HepG2 (cell line): ENCODE data around the gene CFAP300. TPM values are rescaled to one million over a fixed set of nuclear protein-coding genes. Genes with fewer than 3 reads are reported as not detected.

Experiments used
- AGO2 ChIP-seq: fragments of 200-400 bp; formaldehyde crosslinking; optimal IDR thresholded peaks from 2 replicates; pipeline ENCODE3; 2017; ENCODE audit warnings: mild to moderate bottlenecking, low read depth, low read length, moderate library complexity
- GTF3A ChIP-seq: sonication (generic); formaldehyde crosslinking; conservative IDR thresholded peaks from 2 replicates; pipeline ENCODE4 v1.4.0; 2020; ENCODE audit warnings: mild to moderate bottlenecking, missing genetic modification reagents
- KDM2A ChIP-seq: sonication (generic); formaldehyde crosslinking; IDR thresholded peaks from 2 replicates; pipeline ENCODE4 v1.4.0; 2020; ENCODE audit warnings: low read depth, missing genetic modification reagents, borderline replicate concordance
- MLLT10 ChIP-seq: sonication (generic); formaldehyde crosslinking; IDR thresholded peaks from 2 replicates; pipeline ENCODE4 v1.4.0; 2020; ENCODE audit warnings: missing genetic modification reagents
- SMYD3 ChIP-seq: sonication (generic); formaldehyde crosslinking; IDR thresholded peaks from 2 replicates; pipeline ENCODE4 v1.8.1; 2023; ENCODE audit warnings: mild to moderate bottlenecking, missing genetic modification reagents
- YY1 ChIP-seq: IDR thresholded peaks from 2 replicates; pipeline ENCODE4 v1.6.1; 2011; ENCODE audit warnings: low read length, low read depth, moderate library complexity, mild to moderate bottlenecking; ENCODE audit not compliant: insufficient read depth, insufficient replicate concordance
- ZBTB3 ChIP-seq: sonication (generic); formaldehyde crosslinking; IDR thresholded peaks from 2 replicates; pipeline ENCODE4 v1.4.0; 2020; ENCODE audit warnings: low read depth, mild to moderate bottlenecking, moderate library complexity, missing genetic modification reagents, borderline replicate concordance
- ZNF143 ChIP-seq: sonication (generic); formaldehyde crosslinking; IDR thresholded peaks from 2 replicates; pipeline ENCODE4 v1.4.0; 2020; ENCODE audit warnings: missing genetic modification reagents
- ZNF44 ChIP-seq: sonication (generic); formaldehyde crosslinking; IDR thresholded peaks from 2 replicates; pipeline ENCODE4 v1.5.1; 2020; ENCODE audit warnings: mild to moderate bottlenecking, missing genetic modification reagents
- ZNF788 ChIP-seq: sonication (generic); formaldehyde crosslinking; IDR thresholded peaks from 2 replicates; pipeline ENCODE4 v1.5.0; 2020; ENCODE audit warnings: mild to moderate bottlenecking, missing genetic modification reagents, borderline replicate concordance
- ZNF883 ChIP-seq: sonication (generic); formaldehyde crosslinking; IDR thresholded peaks from 2 replicates; pipeline ENCODE4 v1.5.1; 2020; ENCODE audit warnings: mild to moderate bottlenecking, missing genetic modification reagents; ENCODE audit errors: not compliant biosample characterization
- polyA plus RNA-seq, 8 experiments: library from polyadenylated mRNA; depleted of rRNA in 3 of 8; stranded (reverse) in 7 of 8; unstranded in 1 of 8; fragments of >200 nt; fragmentation: Illumina TruSeq in 4 of 8; extraction: Trizol in 4 of 8; gene quantifications; 2 replicates each; pipeline versions ENCODE4 v1.2.1 to v1.2.3, GENCODE V29; 2011 to 2016; ENCODE audit warnings: low read depth in 4 of 8, missing spikeins in 1 of 8, mixed read lengths in 1 of 8; ENCODE audit not compliant: insufficient read depth in 1 of 8
- total RNA-seq, 5 experiments: library from RNA; depleted of rRNA; stranded (reverse); fragments of >200 nt; fragmentation: Illumina TruSeq; extraction: Trizol; gene quantifications; 2 replicates each; pipeline ENCODE4 v1.2.3, GENCODE V29; 2016; ENCODE audit warnings: low read depth in 1 of 5
- TF ChIP-seq, protein P1 (sequence below): sonication (generic); formaldehyde crosslinking; IDR thresholded peaks from 2 replicates; pipeline ENCODE4 v1.5.0; 2020; ENCODE audit warnings: mild to moderate bottlenecking, missing genetic modification reagents, borderline replicate concordance
- TF ChIP-seq, protein P2 (sequence below): sonication (generic); formaldehyde crosslinking; IDR thresholded peaks from 2 replicates; pipeline ENCODE4 v1.5.0; 2020; ENCODE audit warnings: missing genetic modification reagents
- TF ChIP-seq, protein P3 (sequence below): sonication (generic); formaldehyde crosslinking; IDR thresholded peaks from 2 replicates; pipeline ENCODE4 v1.4.0; 2020; ENCODE audit warnings: mild to moderate bottlenecking, missing genetic modification reagents
- TF ChIP-seq, protein P4 (sequence below): sonication (generic); formaldehyde crosslinking; IDR thresholded peaks from 2 replicates; pipeline ENCODE4 v1.8.0; 2022; ENCODE audit warnings: mild to moderate bottlenecking, missing genetic modification reagents, moderate library complexity

The CFAP300 gene
- total and polyA plus RNA-seq, 2 of the 13 experiments (the other 11 are each of a cell fraction or from before 2014, with no cell fraction given), result not detected

DNA sequence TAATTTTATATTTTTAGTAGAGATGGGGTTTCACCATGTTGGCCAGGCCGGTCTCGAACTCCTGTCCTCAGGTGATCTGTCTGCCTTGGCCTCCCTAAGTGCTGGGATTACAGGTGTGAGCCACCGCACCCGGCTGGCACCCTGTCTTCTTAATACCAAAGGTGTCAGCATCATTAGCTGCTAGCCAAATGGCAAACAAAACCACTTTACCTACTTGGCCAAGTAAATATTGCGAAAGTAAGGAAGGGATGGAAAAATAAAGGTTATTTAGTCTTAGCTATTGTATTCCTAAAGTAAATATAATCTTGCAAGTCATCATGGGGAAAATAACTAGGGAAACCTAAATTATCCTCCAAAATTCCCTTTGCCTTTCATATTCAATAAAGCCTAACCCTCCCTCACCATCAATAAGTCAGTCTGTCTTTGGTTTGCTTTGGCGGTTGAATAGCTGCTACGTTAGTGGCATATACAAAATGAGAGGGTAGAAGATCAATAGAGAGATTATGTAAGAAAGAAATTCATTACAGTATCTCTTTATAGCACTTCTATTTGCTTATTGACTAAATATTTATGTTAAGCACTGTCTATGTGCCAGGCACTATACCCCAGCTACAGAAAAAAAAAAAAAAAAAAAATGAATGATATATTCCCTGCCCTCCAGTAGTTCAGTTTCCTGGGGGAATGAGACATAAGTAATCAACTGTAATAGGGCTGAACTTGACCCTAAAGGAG, 40.2 kb upstream of the CFAP300 start (continued):
- TF ChIP-seq, protein P1, sequence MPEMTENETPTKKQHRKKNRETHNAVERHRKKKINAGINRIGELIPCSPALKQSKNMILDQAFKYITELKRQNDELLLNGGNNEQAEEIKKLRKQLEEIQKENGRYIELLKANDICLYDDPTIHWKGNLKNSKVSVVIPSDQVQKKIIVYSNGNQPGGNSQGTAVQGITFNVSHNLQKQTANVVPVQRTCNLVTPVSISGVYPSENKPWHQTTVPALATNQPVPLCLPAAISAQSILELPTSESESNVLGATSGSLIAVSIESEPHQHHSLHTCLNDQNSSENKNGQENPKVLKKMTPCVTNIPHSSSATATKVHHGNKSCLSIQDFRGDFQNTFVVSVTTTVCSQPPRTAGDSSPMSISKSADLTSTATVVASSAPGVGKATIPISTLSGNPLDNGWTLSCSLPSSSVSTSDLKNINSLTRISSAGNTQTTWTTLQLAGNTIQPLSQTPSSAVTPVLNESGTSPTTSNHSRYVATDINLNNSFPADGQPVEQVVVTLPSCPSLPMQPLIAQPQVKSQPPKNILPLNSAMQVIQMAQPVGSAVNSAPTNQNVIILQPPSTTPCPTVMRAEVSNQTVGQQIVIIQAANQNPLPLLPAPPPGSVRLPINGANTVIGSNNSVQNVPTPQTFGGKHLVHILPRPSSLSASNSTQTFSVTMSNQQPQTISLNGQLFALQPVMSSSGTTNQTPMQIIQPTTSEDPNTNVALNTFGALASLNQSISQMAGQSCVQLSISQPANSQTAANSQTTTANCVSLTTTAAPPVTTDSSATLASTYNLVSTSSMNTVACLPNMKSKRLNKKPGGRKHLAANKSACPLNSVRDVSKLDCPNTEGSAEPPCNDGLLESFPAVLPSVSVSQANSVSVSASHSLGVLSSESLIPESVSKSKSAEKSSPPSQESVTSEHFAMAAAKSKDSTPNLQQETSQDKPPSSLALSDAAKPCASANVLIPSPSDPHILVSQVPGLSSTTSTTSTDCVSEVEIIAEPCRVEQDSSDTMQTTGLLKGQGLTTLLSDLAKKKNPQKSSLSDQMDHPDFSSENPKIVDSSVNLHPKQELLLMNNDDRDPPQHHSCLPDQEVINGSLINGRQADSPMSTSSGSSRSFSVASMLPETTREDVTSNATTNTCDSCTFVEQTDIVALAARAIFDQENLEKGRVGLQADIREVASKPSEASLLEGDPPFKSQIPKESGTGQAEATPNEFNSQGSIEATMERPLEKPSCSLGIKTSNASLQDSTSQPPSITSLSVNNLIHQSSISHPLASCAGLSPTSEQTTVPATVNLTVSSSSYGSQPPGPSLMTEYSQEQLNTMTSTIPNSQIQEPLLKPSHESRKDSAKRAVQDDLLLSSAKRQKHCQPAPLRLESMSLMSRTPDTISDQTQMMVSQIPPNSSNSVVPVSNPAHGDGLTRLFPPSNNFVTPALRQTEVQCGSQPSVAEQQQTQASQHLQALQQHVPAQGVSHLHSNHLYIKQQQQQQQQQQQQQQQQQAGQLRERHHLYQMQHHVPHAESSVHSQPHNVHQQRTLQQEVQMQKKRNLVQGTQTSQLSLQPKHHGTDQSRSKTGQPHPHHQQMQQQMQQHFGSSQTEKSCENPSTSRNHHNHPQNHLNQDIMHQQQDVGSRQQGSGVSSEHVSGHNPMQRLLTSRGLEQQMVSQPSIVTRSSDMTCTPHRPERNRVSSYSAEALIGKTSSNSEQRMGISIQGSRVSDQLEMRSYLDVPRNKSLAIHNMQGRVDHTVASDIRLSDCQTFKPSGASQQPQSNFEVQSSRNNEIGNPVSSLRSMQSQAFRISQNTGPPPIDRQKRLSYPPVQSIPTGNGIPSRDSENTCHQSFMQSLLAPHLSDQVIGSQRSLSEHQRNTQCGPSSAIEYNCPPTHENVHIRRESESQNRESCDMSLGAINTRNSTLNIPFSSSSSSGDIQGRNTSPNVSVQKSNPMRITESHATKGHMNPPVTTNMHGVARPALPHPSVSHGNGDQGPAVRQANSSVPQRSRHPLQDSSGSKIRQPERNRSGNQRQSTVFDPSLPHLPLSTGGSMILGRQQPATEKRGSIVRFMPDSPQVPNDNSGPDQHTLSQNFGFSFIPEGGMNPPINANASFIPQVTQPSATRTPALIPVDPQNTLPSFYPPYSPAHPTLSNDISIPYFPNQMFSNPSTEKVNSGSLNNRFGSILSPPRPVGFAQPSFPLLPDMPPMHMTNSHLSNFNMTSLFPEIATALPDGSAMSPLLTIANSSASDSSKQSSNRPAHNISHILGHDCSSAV (CRISPR knock-in tag), result no peak
- TF ChIP-seq ZBTB3 (no peak), AGO2 (no peak), SMYD3 (CRISPR knock-in tag) (no peak), KDM2A (CRISPR knock-in tag) (no peak), ZNF44 (CRISPR knock-in tag) (no peak), ZNF883 (no peak), ZNF143 (CRISPR knock-in tag) (no peak), GTF3A (CRISPR knock-in tag) (no peak), ZNF788 (no peak; the same call in 1 of the 2 replicates), YY1 (no peak), MLLT10 (CRISPR knock-in tag) (no peak)
- TF ChIP-seq, protein P2, sequence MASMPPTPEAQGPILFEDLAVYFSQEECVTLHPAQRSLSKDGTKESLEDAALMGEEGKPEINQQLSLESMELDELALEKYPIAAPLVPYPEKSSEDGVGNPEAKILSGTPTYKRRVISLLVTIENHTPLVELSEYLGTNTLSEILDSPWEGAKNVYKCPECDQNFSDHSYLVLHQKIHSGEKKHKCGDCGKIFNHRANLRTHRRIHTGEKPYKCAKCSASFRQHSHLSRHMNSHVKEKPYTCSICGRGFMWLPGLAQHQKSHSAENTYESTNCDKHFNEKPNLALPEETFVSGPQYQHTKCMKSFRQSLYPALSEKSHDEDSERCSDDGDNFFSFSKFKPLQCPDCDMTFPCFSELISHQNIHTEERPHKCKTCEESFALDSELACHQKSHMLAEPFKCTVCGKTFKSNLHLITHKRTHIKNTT, result no peak
- TF ChIP-seq, protein P3, sequence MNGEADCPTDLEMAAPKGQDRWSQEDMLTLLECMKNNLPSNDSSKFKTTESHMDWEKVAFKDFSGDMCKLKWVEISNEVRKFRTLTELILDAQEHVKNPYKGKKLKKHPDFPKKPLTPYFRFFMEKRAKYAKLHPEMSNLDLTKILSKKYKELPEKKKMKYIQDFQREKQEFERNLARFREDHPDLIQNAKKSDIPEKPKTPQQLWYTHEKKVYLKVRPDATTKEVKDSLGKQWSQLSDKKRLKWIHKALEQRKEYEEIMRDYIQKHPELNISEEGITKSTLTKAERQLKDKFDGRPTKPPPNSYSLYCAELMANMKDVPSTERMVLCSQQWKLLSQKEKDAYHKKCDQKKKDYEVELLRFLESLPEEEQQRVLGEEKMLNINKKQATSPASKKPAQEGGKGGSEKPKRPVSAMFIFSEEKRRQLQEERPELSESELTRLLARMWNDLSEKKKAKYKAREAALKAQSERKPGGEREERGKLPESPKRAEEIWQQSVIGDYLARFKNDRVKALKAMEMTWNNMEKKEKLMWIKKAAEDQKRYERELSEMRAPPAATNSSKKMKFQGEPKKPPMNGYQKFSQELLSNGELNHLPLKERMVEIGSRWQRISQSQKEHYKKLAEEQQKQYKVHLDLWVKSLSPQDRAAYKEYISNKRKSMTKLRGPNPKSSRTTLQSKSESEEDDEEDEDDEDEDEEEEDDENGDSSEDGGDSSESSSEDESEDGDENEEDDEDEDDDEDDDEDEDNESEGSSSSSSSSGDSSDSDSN (CRISPR knock-in tag), result no peak
- TF ChIP-seq, protein P4, sequence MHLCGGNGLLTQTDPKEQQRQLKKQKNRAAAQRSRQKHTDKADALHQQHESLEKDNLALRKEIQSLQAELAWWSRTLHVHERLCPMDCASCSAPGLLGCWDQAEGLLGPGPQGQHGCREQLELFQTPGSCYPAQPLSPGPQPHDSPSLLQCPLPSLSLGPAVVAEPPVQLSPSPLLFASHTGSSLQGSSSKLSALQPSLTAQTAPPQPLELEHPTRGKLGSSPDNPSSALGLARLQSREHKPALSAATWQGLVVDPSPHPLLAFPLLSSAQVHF (CRISPR knock-in tag), result no peak
